Transverse colon (tissue), 4 donors: ENCODE measurements around the gene CPSF6.

Source experiments
- CTCF ChIP-seq, 5 experiments: fragments of 200-600 bp in 3 of 5; fragments of 450-650 bp in 2 of 5; sonication (generic) in 3 of 5; IDR thresholded peaks; 1 replicate in 2 of 5; 2 replicates in 3 of 5; pipeline ENCODE4 v1.5.1; 2016 to 2017; ENCODE audit warnings: antibody characterized with exemption in 5 of 5, inconsistent platforms in 3 of 5, mild to moderate bottlenecking in 2 of 5, moderate library complexity in 1 of 5
- EP300 ChIP-seq: sonication (generic); formaldehyde crosslinking; IDR thresholded peaks from one replicate; pipeline ENCODE4 v1.6.1; 2017; ENCODE audit warnings: antibody characterized with exemption, low read depth
- POLR2AphosphoS5 ChIP-seq, 3 donors: sonication (generic); formaldehyde crosslinking; IDR thresholded peaks; one replicate each; pipeline ENCODE4 v1.6.1; 2016; ENCODE audit warnings: antibody characterized with exemption in 3 of 3

- TF ChIP-seq EP300 (no peak), CTCF (IDR thresholded peaks at IDR 0.05) (no peak), POLR2AphosphoS5 (IDR thresholded peaks at IDR 0.05) (no peak)
Measured at GRCh38 chr12:69318225-69318624, 78.9 kb downstream of the CPSF6 start.
